Stimulated activated CD8-positive, alpha-beta memory T cell treated with anti-CD3 and anti-CD28 coated beads, Interleukin-12 subunit alpha, Interleukin-12 subunit beta, amount 100 ng/mL, for 1 hour (primary cell): ENCODE data around the gene MOCOS.
A peak's percentile ranks its signal among the peaks of the same experiment; 100 is the strongest.

Source experiments
- DNase-seq: peaks from one replicate; pipeline ENCODE4 v3.0.0-alpha.2; 2020; ENCODE audit warnings: low read depth

Gene MOCOS

GRCh38 chr18:36274083-36274715, 86.9 kb downstream of the MOCOS start:
- DNase-seq: no peak

GRCh38 chr18:36275561-36275960, 88.3 kb downstream of the MOCOS start:
- DNase-seq: no peak

- DNase-seq: no peak
Observed at GRCh38 chr18:36279001-36279400, 91.7 kb downstream of the MOCOS start.

- DNase-seq: no peak
Observed at GRCh38 chr18:36281936-36282335, 94.6 kb downstream of the MOCOS start.

- no peak for DNase-seq
Observed at GRCh38 chr18:36283448-36283847, 96.2 kb downstream of the MOCOS start.

GRCh38 chr18:36284268-36284667, 97.0 kb downstream of the MOCOS start:
- DNase-seq: no peak

- DNase-seq: peak; percentile 26
Observed at GRCh38 chr18:36284671-36285295, 97.5 kb downstream of the MOCOS start.

GRCh38 chr18:36287653-36288052, 100.4 kb downstream of the MOCOS start:
- no peak for DNase-seq

GRCh38 chr18:36288689-36289088, 101.4 kb downstream of the MOCOS start:
- DNase-seq: no peak

- DNase-seq: no peak
Observed at GRCh38 chr18:36294031-36294430, 106.7 kb downstream of the MOCOS start.

GRCh38 chr18:36295214-36295613, 107.9 kb downstream of the MOCOS start:
- no peak for DNase-seq

- no peak for DNase-seq
Observed at GRCh38 chr18:36295880-36296301, 108.6 kb downstream of the MOCOS start.

GRCh38 chr18:36296650-36297416, 109.5 kb downstream of the MOCOS start:
- no peak for DNase-seq

GRCh38 chr18:36297417-36298125, 110.3 kb downstream of the MOCOS start, which contains the start of gene FHOD3:
TSS of gene FHOD3 (plus strand) at chr18:36297713. CDS start at chr18:36297836, 123 bp downstream.
- DNase-seq: no peak

GRCh38 chr18:36298126-36298741, 110.9 kb downstream of the MOCOS start:
- DNase-seq: no peak

- DNase-seq: no peak
Observed at GRCh38 chr18:36299015-36299414, 111.7 kb downstream of the MOCOS start.

GRCh38 chr18:36300211-36300610, 112.9 kb downstream of the MOCOS start:
- DNase-seq: no peak

GRCh38 chr18:36301884-36302283, 114.6 kb downstream of the MOCOS start:
- no peak for DNase-seq

GRCh38 chr18:36302676-36303075, 115.4 kb downstream of the MOCOS start:
- DNase-seq: no peak

- DNase-seq: no peak
Observed at GRCh38 chr18:36303211-36303844, 116.0 kb downstream of the MOCOS start.

- no peak for DNase-seq
Observed at GRCh38 chr18:36304723-36305122, 117.4 kb downstream of the MOCOS start.

- no peak for DNase-seq
Observed at GRCh38 chr18:36305375-36305774, 118.1 kb downstream of the MOCOS start.
